Stimulated activated CD4-positive, alpha-beta T cell treated with anti-CD3 and anti-CD28 coated beads, Interleukin-2, amount 100 ng/mL, for 4 hours (primary cell): Measurements from ENCODE around the gene WNT3A.
"Not testable (repeated sequence)": the region's sequence is repeated elsewhere in the genome, so short reads cannot be mapped to it uniquely, and the experiment has no call there.

ENCODE experiments used
- DNase-seq: peaks from one replicate; pipeline ENCODE4 v3.0.0-alpha.2; 2020; ENCODE audit warnings: low read depth

The WNT3A gene, protein sequence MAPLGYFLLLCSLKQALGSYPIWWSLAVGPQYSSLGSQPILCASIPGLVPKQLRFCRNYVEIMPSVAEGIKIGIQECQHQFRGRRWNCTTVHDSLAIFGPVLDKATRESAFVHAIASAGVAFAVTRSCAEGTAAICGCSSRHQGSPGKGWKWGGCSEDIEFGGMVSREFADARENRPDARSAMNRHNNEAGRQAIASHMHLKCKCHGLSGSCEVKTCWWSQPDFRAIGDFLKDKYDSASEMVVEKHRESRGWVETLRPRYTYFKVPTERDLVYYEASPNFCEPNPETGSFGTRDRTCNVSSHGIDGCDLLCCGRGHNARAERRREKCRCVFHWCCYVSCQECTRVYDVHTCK

DNA sequence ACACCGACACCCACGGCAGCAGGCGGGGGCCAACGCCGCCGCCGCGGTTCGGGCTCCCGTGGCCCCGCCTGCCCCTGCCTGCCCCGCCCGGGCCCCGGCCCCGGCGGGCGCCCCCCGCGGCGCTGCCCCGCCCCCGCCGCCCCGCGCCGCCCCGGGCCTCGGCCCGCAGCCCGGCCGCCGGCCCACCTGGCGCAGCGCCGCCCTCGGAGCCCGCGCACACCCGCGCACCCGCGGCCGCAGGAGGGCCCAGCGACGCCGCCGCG is at the start of gene WNT3A:
TSS of gene WNT3A (plus strand) at position 213 of the 263 bp plus-strand sequence. CDS start 131 bp downstream, outside the sequence.
- no peak for DNase-seq

DNA sequence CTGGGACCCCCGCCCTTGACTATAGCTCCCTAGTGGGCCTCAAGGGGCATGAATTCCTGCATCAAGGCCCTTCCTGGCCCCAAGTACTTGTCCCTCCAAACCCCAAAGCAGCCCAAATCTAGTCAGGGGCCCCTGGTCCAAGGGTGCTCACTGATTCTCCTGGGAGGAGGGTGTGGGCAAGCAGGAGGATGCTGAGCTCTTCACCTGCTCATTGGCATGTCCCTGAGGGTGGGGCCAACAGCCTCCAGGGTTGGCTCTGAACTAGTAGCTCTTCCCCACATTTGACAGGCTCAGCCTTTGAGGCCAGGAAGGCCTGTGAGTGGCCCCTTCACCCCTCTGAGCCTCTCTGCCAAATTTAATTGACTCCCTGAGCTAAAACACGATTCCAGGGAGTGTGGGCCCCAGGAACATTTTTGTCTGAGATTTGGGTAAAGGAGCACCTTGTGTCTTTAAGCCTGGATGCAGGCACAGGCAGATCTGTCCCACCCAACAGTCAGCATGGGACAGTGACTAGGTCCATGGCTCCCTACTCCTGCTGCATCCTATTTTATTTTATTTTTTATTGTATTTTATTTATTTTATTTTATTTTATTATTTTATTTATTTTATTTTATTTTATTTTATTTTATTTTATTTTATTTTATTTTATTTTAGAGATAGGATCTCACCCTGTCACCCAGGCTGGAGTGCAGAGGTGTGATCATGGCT is 48.0 kb upstream of the WNT3A start:
- DNase-seq, result no peak

DNA sequence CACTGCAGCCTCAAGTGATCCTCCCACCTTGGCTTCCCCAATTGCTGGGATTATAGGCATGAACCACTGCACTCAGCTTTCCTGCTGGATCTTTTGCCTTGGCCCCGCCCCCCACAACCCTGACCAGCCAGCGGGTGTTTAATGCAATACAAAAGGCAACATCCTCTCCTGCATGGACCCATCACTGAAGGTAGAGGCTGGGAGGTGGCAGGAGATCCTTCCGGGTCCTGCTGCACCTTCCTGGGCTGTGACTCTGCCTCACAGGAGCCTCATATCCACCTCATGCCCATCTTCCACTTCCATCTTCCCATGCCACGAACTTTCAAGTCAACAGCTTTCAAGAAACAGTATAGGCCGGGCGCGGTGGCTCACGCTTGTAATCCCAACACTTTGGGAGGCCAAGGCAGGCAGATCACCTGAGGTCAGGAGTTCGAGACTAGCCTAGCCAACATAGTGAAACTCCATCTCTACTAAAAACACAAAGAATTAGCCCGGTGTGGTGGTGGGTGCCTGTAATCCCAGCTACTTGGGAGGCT is 47.4 kb upstream of the WNT3A start:
- DNase-seq, result no peak

DNA sequence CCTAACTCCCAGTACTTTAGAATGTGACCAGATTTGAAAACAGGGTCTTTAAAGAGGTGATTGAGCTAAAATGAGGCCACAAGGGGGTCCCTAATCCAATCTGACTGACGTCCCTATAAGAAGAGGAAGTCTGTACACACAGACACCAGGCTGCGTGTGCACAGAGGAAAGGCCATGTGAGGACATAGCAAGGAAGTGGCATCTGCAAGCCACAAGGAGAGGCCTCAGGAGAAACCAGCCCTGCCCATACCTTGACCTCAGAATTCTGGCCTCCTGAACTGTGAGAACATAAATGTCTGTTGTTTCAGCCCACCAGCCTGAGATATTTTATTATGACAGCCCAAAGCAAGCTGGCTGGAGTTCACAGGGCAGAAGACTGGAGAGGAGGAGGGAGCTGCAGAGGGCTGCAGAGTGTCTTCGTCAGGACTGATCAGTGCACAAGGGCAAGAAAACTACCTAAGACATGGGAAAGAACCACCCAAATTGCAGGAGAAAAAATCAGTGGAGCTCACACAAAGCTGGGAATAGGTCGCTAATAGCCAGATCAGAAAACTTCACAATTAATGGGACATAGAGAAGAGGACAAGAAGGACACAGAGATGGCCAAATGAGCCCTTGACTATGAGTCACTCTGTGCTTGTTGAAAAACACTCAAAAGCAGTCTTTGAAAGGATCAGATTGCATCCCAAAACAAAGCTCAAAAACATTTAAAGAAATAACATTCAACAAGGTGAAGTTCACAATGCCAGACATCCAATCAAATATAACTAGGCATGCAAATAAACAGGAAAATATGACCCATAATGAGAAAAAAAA is 44.9 kb upstream of the WNT3A start:
- DNase-seq, result no peak

DNA sequence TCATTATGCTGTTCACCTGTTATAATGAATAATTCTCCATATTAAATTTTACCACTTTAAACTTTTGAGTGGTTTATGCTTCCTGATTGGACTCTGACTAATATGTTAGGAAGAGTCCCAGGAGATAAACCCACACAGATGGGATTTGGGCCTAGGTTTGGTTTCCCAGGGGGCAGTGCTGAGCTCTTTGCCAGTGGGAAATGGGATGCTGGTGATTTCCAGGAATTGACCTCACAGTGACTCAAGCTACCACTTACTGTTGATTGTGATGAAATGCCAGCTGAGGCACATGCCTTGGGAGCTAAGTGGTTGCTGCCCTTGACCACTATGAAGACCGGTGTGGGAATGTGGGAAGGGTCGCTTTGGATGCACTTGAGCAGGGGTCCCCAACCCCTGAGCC is 40.1 kb upstream of the WNT3A start:
- DNase-seq, result not testable (repeated sequence)

DNA sequence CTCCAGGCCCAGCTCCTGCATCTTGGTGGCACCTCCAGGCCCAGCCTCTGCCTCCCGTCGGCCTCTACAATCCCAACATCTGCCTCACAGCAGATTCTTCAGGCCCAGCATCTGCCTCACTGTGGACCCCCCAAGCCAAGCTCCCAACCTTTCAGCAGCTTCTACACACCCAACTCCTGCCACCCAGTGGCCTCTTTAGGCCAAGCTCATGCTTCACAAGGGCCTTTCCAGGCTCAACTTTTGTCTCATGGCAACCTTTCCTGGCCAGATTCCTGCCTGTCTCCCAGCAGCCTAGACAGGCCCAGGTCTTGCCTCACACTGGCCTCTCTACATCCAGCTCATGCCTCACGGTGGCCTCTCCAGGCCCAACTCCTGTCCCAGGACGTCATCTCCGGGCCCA is 39.0 kb upstream of the WNT3A start:
- not testable (repeated sequence) for DNase-seq

DNA sequence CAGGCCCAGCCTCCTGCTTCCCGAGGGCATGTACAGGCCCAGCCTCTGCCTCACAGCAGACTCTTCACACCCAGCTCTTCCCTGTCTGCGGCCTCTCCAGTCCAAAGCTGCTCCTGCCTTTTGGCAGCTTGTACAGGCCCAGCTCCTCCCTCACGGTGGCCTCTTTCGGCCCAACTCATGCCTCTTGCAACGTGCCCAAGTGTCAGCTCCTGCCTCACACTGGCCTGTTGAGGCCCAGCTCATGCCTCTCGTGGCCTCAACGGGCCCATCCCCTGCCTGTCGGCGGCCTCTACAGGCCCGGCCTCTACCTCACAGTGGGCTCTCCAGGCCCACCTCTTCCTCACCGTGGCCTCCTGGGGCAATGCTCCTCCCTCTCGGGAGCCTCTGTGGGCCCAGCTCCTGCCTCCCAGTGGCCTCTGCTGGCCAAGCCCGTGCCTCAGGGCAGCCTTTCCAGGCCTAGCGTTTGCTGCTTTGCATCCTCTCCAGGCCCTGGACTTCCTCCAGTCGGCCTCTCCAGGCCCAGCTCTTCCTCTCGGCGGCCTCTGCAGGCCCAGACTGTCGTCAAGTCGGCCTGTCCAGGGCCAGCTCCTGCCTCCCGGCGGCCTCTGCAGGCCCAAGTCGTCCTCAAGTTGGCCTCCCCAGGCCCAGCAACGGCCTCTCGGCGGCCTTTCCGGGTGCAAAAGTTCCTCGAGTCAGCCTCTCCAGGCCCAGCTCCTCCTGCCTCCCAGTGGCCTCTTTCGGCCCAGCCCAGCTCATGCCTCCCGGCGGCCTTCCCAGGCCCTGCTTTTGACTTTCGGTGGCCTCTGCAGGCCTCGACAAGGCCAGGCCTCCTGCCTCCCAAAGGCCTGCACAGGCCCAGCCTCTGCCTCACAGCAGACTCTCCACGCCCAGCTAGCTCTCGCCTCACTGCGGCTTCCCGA is 36.5 kb upstream of the WNT3A start:
- DNase-seq, result not testable (repeated sequence)

DNA sequence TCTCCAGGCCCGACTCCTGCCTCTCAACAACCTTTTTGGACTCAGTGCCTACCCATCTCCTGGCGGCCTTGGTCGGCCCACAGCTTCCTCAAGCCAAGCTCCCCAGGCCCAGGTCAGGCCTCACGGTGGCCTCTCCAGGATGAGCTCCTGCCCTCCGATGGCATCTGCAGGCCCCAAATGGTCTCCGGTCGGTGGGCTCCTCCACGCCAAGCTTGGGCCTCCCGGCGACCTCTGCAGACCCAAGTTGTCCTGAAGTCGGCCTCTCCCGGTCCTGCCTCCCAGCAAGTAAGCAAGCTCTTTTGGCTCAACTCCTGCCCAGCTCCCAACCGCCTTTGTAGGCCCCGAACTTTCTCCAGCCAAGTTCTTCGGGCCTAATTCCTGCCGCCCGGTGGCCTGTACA is 35.6 kb upstream of the WNT3A start:
- not testable (repeated sequence) for DNase-seq

DNA sequence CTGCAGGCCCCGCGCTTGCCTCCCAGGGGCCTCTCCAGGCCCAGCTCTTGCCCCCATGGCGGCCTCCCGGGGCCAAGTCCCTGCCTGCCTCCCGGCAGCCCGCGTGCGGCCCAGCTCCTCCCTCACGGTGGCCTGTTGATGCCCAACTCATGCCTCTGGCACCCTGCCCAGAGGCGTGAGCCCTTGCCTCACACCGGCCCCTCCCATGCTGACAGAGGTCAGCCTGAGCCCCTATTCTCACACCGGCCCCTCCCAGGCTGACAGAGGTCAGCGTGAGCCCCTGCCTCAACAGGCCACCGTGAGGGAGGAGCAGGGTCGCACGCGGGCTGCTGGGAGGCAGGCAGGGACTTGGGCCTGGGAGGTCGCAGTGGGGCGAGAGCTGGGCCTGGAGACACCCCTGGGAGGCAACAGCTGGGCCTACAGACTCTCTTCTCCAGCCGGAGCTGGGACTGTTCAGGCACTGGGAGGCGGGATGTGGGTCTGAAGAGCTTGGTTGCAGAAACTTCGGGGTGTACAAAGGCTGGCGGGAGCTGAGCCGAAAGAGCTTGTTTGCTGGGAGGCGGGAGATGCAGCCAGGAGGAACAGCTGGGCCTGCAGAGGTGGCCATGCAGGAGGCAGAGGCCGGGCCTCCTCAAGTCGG is 35.0 kb upstream of the WNT3A start:
- not testable (repeated sequence) for DNase-seq

DNA sequence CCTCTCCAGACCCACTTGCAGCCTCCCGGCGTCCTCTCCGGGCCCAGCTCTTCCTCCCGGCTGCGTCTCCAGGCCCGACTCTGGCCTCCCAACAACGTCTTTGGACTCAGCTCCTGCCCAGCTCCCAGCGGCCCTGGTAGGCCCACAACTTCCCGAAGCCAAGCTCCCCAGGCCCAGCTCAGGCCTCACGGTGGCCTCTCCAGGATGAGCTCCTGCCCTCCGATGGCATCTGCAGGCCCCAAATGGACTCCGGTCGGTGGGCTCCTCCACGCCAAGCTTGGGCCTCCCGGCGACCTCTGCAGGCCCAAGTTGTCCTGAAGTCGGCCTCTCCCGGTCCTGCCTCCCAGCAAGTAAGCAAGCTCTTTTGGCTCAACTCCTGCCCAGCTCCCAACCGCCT is 34.5 kb upstream of the WNT3A start:
- DNase-seq, result not testable (repeated sequence)

DNA sequence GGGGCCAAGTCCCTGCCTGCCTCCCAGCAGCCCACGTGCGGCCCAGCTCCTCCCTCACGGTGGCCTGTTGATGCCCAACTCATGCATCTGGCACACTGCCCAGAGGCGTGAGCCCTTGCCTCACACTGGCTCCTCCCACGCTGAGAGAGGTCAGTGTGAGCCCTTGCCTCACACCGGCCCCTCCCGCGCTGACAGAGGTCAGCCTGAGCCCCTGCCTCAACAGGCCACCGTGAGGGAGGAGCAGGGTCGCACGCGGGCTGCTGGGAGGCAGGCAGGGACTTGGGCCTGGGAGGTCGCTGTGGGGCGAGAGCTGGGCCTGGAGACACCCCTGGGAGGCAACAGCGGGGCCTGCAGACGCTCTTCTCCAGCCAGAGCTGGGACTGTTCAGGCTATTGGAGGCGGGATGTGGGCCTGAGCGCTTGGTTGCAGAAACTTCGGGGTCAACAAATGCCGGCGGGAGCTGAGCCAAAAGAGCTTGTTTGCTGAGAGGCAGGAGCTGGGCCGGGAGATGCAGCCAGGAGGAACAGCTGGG is 33.9 kb upstream of the WNT3A start:
- not testable (repeated sequence) for DNase-seq

DNA sequence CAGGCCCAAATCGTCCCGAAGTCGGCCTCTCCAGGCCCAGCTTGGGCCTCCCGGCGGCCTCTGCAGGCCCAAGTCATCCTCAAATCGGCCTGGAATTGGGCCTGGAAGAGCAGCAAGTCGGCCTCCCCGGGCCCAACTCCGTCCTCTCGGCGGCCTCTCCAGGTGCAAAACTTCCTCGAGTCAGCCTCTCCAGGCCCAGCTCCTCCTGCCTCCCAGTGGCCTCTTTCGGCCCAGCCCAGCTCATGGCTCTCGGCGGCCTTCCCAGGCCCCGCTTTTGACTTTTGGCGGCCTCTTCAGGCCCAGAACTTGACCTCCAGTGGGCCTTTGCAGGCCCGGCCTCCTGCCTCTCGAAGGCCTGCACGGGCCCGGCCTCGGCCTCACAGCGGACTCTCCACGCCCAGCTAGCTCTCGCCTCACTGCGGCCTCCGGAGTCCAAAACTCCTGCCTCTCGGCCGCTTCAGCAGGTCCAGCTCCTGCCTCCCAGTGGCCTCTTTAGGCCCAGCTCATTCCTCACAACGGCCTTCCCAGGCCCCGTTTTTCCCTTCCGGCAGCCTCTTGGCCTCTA is 33.0 kb upstream of the WNT3A start:
- DNase-seq, result not testable (repeated sequence)

DNA sequence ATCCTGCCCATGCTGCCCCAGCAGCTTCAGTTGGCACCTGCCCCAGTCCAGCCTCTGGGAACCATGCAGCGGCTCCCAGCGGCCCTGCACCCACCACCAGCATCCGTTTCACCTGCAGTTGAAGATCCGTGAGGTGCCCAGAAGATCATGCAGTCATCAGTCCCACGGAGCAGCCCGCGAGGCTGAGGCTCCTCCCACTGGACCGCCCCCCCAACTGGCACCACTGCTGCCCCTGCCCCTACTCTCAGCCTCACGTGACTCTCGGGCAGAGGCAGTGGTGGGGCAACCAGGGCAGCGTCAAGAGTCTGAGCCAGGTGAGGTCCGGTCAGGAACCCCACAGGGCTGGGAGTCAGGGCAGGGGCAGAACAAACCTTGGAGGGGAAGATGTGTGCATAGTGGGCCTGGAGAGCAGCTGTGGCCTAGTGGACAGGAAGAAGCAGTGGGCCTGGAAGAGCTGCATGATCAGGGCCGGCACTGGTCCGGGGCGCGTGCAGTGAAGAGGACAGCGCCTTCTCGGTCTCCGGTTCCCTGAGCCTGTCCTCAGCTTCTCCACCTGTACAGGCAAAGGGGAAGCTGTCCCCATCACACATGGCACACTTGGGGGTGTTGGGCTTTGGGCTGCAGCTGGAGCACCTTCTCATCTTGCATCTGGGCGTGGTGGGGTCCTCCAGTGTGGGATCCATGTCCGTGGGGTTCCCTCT is 31.1 kb upstream of the WNT3A start:
- not testable (repeated sequence) for DNase-seq

DNA sequence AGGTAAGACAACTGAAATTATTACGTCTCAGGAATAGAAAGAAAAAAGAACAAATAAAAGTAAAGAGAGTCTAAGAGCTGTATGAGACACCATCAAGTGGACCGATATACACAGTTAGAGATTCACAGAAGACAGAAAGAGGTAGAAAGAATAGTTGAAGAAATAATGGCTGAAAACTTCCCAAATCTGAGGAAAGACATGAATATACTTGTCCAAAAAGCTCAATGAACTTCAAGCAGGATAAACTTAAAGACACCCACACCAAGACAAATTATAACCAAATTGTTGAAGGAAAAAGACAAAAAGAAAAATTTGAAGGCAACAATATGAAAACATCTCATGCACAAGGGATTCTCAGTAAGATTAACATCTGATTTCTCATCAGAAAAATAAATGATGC is 19.6 kb upstream of the WNT3A start:
- DNase-seq, result no peak

DNA sequence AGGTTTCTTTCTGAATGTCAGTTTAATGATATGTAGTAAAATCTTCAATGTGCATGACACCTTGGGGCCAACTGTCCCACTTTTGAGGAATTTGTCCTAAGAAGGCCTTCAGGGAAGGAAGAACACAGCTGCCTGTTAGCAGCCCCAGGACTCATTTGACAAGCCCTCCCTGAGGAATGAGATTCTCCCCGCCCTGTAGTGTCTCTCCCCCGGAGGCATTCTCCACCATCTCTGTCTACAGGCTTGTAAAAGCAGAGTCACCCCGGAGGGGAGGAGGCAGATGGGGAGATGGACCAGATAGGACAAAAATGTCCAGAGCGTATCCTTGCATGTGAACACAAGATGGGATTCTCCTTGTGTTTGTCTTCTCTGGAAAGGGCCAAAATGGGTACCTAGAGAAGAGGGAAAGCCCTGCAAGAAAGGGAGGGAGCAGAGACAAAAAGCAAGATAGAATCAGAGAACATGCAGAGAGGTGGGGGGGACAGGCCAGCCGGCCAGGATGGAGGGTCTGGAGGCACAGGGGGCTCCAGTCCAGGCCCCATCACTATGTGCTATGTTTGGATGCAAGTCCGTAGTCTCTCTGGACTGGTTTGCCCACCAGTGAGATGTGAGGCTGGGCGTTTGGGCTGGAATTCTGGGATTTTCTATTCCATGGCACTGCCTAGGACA is 12.0 kb upstream of the WNT3A start:
- no peak for DNase-seq

DNA sequence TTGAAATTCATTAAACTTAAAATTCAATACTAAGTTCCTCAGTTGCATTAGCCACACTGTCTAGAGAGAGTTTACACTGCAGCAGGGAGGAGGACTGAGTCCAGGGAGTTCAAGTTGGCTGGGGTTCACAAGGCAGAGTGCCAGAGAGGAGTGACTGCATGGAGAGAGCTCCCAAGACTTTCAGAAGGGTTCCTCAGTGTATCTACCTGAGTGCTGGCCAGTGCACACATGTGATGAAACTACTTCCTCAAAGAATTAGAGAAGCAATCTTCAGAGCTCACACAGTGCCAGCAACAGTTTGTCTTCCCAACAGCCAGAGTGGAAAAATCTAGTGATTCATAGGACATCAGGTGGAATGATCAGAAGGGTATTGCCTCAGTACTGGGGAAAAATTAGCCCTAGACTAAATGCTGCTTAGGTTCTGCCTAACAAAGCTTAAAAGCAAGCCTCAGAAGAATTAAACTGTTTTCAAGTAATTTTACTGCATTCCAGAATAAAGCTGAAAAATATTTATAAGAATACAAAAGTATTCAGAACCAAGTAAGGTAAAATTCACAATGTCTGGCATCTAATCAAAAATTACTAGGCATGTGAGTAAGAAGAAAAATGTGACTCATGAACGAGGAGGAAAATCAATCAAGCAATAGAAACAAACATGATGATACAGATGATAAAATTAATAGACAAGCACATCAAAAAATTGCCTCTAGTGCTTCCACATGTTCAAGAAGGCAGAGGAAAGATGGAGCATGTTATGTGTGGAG is 10.4 kb upstream of the WNT3A start:
- no peak for DNase-seq

DNA sequence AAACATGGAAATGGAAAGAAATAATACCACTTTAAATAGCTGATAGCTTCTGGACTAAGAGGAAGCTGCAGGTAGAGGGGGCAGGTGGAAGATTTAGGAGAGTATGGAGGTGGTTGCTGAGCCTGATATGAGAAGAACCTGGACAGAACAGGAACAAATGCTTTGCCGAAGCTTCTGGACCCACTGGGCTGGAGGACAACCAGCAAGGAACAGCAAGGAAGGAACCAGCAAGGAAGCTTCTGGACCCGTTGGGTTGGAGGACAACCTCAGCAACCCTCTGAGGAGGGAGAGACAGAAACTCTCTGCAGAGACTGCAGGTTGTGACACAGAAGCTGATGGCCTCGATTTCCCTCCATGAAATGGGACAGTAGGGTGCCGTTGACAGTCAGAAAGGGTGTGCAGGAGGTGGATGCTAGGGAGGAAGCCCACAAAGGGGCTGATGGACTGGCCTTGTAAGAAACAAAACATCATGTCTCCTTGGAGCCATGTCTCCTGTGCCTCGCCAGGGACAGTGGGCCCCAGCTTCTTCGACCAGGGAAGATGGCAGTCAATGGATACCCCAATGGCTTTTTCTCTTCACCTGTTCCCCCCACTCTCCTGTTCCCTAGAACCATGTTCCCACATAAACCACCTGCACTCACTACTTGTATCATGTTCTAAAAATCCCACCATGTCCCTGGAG is 8.3 kb upstream of the WNT3A start:
- DNase-seq, result no peak
